Measurements from ENCODE around the gene HNRNPL.
"Not testable (repeated sequence)": the region's sequence is repeated elsewhere in the genome, so short reads cannot be mapped to it uniquely, and the experiment has no call there.

The HNRNPL gene
- long read RNA-seq, donor 1, transcript HNRNPL-201 (13 exons, 2,471 nt): major isoform, 44 of 113 reads
- long read RNA-seq, donor 1, transcript HNRNPL-206 (6 exons, 3,094 nt): minor isoform, 6 of 113 reads
- long read RNA-seq, donor 1, transcript HNRNPL-210 (13 exons, 1,633 nt): minor isoform, 7 of 113 reads
- long read RNA-seq, donor 1, partial matches to known transcripts: 45 of 113 reads
- long read RNA-seq, donor 1, other reads (novel, unspliced or antisense): 0 of 113 reads
- long read RNA-seq, donor 2, transcript HNRNPL-201 (13 exons, 2,471 nt): major isoform, 23 of 107 reads
- long read RNA-seq, donor 2, partial matches to known transcripts: 71 of 107 reads
- long read RNA-seq, donor 2, other reads (novel, unspliced or antisense): 0 of 107 reads
- long read RNA-seq, donor 3, transcript HNRNPL-201 (13 exons, 2,471 nt): major isoform, 17 of 51 reads
- long read RNA-seq, donor 3, partial matches to known transcripts: 28 of 51 reads
- long read RNA-seq, donor 3, other reads (novel, unspliced or antisense): 0 of 51 reads
- long read RNA-seq, donor 4, transcript HNRNPL-201 (13 exons, 2,471 nt): major isoform, 37 of 138 reads
- long read RNA-seq, donor 4, transcript HNRNPL-206 (6 exons, 3,094 nt): minor isoform, 6 of 138 reads
- long read RNA-seq, donor 4, partial matches to known transcripts: 78 of 138 reads
- long read RNA-seq, donor 4, other reads (novel, unspliced or antisense): 0 of 138 reads
- long read RNA-seq, donor 5, transcript HNRNPL-201 (13 exons, 2,471 nt): major isoform, 61 of 122 reads
- long read RNA-seq, donor 5, transcript HNRNPL-210 (13 exons, 1,633 nt): minor isoform, 6 of 122 reads
- long read RNA-seq, donor 5, transcript HNRNPL-206 (6 exons, 3,094 nt): minor isoform, 5 of 122 reads
- long read RNA-seq, donor 5, partial matches to known transcripts: 42 of 122 reads
- long read RNA-seq, donor 5, other reads (novel, unspliced or antisense): 0 of 122 reads
- long read RNA-seq, donor 6, transcript HNRNPL-207 (7 exons, 900 nt): minor isoform, 6 of 137 reads
- long read RNA-seq, donor 6, transcript HNRNPL-201 (13 exons, 2,471 nt): major isoform, 16 of 137 reads
- long read RNA-seq, donor 6, partial matches to known transcripts: 103 of 137 reads
- long read RNA-seq, donor 6, other reads (novel, unspliced or antisense): 0 of 137 reads
- long read RNA-seq, donor 7: 0 reads
- long read RNA-seq, donor 8, transcript HNRNPL-201 (13 exons, 2,471 nt): major isoform, 50 of 97 reads
- long read RNA-seq, donor 8, transcript HNRNPL-210 (13 exons, 1,633 nt): minor isoform, 6 of 97 reads
- long read RNA-seq, donor 8, partial matches to known transcripts: 33 of 97 reads
- long read RNA-seq, donor 8, other reads (novel, unspliced or antisense): 0 of 97 reads

DNA sequence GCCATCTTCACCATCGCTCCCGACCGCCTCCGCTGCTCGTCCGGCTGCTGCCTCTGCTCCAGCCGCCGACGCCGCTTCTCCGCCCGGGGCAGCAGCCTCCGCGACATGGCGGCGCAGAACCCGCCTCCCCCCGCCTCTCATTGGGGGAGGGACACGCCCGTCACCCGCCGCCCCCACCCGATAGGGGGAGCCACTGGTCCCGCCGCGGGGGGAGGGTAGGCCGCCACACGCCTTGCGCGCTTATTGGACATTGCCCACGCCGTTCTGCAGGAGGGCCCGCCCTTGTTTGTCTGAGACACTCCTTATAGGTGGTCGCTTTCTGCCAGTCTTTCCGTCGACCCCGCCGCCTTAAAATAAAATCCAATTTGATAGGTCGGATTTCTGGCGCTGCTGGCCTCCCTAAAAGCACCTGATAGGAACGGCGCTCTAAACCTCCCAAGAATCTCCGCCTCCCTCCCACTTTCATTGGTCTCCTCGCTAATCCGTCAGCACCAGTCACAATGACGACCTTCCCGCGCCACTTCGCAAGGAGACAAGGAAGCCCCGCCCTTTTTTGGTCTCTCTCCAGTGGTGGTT lies at the start of gene HNRNPL:
HNRNPL (minus strand) TSS at position 127 of the 576 bp plus-strand sequence; CDS start at position 107, 20 bp downstream.
- peak; percentile 96 for DNase-seq

DNA sequence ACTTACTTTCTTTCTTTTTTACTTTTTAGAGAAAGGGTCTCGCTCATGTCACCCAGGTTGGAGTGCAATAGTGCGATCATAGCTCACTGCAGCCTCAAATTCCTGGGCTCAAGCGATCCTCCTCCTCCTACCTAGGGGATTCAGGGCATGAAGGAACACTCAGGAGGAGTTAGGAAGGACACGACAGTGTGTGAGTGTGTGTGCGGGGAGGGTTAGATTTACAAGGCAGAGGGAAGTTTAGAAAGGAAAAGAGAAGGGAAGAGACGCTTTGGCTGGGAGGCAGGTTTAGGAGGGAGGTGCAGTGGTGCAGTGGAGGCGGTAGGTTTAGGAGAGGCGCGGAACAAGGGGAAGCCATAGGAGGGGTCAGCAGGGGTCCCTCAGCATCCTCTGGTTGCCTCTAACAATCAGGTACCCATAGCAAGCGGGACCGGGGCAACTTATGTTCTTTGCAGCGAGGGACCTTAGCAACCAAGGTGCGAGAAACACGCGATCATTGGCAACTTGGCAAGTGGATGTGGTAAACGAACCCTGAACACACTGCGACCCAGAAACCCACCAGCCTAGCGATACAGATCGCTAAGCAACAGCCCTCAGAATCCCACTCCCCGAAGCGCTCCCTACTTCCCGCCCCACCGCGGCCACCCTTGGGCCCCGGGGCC lies 49.1 kb upstream of the HNRNPL start:
- peak; percentile 36 for DNase-seq

DNA sequence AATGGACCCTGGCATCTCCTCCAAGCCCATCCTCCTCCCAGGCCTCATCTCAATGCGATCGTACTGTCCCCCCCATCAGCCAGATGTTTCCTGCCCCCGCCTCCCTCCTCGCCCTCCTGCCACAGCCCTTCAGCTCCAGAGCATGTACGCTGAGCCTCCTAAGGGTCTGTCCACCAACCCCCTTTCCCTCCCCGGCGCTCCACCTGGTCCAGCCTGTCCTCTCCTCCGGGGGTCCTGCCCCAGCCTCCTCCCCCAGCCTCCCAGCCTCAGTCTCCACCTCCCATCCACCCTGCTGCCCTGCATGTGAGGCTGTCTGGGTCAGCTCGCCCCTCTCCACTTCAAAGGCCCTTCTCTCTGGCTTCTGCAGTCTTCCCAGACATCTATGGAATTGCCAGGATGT lies 45.2 kb upstream of the HNRNPL start:
- DNase-seq: no peak

DNA sequence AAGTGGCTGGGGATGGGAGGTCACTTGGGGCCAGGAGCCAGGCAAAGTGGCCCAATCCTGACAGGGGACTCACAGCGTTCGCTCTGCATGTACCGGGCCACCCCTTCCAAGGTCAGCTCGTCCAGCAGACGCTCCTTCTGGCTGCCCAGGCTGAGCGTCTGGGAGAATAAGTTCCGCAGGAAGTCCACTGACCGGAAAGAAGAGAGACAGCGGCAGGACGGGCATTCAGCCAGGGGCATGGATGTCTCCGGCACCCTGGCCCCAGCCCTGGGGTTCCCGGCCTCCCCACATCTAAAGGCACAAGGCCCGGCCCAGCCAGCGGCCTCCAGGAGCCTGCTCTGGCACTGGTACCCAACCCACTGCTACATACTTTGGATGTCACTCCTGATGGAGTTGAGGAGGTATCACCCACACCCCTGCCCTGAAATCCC lies 43.6 kb upstream of the HNRNPL start:
- no peak for DNase-seq

DNA sequence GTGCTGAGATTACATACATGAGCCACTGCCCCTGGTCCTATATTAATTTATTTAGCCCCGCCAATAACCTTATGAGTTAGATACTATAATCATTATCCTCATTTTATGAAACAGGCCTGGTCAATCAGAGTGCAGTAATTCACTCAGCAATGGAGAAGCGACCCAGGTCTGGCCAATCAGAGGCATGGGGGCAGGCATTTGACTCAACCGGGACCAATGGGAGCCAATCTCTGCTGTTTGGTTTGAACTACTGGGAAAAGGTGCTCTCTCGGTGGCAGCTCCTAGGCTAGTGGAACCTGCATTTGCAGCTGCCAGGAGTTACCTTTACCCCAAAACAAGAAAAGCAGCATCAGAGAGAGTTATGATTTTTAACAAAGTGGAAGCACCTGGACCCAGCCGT lies 43.1 kb upstream of the HNRNPL start:
- DNase-seq: no peak

DNA sequence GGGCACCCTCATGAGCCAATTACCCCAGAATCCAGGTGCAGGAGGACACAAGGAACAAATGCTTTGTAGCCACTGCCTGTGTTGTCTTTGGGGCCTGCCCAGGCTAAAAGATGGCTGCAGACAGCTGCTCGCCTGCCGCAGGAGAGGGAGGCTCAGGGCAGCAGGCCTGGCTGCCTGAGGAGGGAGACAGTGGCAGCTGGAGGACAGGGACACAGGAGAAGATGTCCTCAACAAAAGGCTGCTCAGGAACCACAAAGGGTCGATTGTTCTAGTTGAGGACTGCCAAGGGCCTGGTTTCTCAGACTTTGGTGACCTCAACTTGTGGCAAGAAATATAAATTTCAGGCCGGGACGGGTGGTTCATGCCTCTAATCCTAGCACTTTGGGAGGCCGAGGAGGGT lies 42.0 kb upstream of the HNRNPL start:
- DNase-seq: no peak

DNA sequence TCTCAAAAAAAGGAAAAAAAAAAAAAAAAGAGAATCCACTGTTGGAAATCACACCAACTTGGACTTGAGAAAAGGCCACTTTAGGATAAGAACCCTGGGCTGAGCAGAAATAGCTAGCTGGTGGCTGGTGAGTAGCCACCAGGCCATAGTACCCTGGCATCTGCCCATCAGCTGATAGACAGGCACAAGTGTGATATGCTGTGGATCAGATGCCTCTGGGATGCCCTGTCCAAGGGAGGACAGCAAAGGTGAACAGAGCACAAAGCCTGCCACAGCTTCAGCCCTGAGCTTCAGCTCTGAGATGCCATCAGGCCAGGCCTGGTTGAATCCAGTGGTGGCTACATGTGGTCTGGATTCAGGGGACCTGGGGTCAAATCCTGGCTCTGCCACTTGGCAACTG lies 40.9 kb upstream of the HNRNPL start:
- no peak for DNase-seq

DNA sequence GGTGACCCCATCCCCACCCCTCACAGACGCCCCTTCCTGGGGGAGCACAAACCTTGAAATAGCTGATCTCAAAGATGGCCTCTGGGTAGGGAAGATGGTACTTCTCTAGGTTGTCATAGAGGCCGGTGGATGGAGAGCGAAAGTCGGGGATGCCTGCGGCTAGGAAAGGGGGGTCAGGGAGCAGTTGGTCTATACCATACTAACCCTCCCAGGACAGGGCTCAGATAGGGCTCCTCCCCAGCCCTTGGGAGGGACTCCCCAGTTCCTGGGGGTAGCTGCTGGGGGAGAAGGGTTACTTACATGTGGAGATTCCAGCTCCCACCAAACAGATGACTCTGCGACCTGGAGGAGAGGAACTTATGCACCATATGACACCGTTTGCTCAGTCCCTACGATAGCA lies 40.0 kb upstream of the HNRNPL start:
- DNase-seq: no peak

DNA sequence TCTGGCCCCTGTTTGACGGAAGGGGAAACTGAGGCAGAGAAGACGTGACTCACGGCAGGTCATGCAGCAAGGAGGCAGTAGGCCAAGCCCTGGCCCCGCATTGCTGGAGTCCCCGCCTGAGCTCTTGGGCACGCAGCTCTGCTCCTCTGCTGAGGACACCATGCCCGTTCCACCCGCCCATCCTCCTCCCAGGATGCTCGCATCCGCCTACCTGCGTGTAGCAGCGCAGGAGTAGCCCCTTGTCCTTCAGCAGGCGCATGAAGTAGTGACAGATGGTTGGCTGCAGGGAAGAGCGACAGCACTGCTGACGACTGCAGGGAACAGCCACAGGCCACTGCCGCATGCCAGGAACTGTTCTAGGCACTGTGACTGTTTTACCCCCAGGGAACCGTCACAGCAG lies 39.1 kb upstream of the HNRNPL start:
- no peak for DNase-seq

DNA sequence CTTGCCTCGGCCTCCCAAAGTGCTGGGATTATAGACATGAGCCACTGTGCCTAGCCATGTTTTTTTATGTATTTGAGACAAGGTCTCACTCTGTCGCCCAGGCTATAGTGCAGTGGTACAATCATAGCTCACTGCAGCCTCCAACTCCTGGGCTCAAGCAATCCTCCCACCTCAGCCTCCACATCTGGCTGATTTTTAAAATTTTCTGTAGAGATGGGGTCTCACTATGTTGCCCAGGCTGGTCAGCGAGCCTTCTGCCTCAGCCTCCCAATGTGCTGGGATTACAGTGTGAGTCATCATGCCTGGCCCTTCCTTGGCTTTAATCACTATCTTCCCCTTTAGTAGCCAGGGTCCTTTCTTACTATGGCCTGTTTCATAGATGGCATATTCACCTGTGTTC lies 34.9 kb upstream of the HNRNPL start:
- not testable (repeated sequence) for DNase-seq

DNA sequence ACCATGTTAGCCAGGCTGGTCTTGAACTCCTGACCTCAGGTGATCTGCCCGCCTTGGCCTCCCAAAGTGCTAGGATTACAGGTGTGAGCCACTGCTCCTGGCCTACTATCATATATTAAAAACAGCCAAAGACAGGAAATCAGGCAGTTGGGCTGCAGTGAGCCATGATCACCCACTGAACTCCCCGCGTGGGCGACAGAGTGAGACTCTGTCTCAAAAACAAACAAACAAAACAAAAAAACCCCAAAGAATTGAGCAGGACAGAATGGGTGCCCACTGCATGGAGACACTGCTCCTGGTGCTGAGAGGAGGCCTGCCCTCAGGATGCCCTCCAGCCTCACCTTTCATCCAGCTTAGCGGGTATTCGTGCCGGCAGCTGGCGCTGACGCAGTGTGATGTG lies 33.5 kb upstream of the HNRNPL start:
- DNase-seq: no peak

DNA sequence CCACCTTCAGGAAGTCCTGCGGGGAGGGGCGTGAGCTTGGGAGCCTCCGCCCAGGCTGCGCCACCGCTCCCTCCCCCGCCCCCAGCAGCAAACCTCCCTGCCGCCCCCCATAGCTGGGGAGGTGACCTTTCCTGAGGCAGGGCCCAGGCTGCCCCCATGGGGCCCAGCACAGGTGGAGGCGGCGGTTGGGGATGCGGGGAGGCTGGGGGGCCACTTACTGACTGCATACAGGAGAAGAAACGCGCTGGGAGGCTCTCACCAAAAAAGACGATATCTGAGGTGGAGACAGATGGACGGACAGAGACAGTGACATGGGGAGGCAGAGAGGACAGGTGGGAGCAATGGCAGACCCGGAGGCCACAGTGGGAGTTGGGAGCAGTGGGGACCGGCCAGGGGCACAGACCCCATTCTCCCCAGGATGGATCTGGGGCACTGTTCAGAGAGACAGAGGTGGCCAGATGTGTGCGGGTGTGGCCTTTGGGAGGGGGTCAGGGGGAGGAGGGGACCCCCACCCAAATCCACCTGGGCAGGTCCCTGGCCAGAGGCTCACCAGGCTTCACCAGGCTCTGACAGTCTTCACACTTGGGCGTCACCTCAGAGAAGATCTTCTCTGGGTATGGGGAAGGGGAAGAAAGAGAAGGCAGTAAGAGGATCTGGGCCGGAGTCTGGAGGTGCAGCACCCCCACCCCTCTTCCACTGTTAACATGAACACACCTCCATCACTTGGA lies 31.3 kb upstream of the HNRNPL start:
- DNase-seq: no peak

DNA sequence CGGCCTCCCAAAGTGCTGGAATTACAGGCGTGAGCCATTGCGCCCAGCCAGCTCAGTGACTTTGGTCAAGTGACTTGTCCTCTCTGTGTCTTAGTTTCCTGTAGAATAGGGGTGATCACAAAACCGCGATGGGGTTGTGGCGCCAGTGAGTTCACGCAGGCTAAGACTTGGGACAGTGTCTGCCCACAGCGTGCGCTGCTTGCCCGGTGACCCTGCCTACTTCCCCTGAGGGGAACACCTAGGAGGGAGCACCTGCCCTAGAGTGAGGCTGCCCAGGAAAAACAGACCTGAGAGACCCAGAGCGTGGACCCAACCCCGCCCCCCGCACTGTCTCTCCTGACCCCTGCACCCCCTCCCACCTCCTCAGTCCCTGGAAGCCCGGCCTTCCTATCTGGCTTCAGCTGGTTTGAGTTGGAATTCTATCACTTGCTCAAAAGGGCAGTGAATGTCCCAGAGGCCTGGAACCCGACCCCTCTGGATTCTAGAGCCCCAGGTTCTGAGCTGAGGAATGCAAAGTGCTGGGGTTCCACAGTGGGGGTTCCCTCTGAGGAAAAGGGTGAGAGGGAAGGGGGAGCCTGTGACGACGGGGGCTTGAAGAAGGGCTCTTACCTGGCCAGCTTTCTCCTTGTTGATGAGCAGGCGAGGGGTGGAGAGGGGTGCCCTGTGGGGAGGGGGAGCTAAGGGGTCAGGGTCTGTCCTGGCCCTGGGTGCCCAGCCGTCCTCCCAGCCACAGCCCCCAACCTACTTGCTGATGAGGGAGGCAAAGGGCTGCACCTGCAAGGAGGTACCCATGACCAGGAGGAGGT lies 30.5 kb upstream of the HNRNPL start:
- no peak for DNase-seq

DNA sequence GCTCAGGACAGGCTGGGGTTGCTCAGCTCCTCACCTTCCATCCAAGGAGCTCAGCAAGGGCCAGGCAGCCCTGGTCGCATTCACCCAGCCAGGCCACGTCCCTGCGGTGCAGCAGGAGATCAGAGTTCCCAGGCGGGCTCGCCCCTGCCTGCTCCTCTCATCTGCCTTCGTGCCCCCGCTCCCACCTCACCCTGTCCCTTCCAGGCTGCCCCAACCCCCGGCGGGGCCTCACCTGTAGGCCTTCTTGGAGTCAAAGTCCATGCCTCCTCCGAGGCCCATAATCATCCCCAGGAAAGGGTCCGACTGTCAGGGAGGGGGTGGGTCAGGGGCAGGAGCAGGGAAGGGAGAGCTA lies 29.6 kb upstream of the HNRNPL start:
- DNase-seq: no peak

DNA sequence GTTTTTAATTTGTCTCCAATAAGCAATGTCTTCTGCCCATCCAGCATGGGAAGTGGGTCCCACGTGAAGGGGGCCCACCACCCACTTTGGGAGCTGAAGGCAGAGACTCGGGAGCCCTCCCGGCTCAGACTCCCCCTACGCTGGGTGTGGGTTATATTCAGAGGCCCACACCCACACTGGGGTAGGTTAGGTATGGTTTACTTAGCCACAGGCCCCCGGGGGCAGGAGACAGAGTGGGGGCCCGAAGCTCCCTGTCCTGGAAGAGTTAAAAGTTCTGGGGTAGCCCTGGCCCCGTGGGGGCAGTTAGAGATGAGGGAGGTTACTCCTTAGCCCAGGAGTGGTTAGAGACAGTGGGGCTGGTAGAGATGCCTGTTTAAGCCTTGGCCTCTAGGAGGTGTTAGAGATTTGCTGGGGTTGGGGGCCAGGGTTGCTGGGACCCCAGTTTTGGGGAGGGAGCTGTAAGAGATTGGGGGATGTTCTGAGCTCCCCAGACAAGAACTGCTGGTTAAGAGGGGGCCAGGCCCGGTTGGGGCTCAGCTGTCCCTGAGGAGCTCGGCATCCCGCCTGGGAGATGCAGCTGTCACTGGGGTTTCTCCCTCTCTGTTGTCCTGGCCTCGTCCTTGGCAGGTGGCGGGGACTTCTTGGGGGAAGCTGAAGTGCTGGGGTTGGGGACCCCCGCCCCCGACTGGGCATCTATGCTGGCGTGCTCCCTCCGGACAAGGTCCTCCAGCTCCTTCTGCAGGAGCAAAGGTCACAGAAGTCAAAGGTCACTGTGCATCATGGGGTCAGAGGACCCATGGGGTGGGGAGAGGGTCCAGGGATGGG lies 29.0 kb upstream of the HNRNPL start:
- no peak for DNase-seq

DNA sequence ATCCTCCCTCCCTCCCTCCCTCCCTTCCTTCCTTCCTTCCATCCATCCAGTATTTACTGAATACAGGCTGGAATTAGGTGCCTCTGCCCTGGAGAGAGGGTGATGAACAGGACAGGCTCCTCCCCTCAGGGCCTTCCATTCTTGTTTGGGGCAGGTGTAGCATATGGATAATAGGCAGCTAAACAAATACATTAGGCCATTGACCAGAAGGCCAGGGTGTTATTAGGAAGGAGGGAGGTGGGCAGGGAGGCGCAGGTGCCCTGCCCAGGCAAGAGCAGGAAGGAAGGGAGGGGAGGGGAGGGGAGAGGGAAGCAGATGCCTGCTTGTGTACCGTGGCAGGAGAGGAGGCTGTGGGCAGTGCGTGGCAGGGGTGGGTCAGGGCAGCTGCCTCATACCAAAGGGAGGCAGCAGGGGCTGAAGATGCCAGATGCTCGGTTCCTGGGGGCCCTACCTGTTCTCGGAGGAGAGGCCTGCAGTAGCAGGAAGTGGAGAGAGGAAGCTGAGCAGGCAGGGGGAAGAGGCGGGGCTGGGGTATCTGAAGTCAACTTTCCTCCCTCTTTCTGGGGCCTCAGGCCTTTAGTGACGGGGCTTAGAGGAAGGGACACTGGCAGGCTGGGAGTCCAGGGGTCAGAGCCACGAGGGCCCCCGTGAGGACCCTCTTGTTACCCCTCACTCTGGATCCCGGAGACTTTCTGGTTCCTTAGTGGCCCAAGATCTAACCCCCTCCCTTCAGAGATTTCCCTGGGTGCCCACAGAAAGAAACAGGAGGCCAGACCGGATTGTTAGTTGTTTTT lies 28.2 kb upstream of the HNRNPL start, which contains the start of gene RINL:
RINL (minus strand) TSS at position 495 of the 794 bp plus-strand sequence. CDS start 1,533 bp downstream, outside the sequence.
- no peak for DNase-seq

DNA sequence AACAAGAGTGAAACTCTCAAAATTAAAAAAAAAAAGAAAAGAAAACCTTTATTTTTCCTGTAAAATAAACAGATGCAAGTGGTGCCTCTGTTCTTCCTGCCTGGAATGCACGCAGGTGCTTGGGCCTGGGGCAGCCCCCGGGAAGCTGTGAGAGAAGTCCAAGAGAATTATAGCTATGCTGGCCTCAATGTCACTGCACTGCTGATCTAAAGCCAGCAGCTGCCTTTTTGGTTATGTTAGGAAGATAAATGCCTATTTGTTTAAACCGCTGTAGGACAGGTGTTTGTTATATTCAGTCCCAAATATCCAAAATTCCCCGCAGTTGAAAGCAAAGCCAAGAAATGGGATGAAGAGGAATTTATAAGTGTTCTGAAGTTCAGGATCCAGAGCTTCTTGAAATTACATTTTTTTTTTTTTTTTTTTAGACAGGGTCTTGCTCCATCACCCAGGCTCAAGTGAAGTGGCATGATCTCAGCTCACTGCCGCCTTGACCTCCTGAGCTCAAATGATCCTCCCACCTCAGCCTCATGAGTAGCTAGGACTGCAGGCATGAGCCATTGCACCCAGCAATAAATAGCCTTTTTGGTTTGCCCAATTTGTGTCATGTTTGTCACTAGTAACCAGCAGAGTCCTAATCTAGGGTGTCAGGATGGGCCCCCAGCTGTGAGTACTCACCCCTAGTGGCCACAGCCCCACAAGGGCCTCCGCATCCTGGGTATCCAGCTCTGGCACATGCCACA lies 26.0 kb upstream of the HNRNPL start:
- DNase-seq: no peak

Data from right kidney (tissue), 9 donors.